K562 (cell line): Measurements from ENCODE around the gene BDH2. TPM values are rescaled to one million over a fixed set of nuclear protein-coding genes. Genes with fewer than 3 reads are reported as not detected.

Source experiments
- BDP1 ChIP-seq: IDR thresholded peaks from 3 replicates; pipeline ENCODE4 v1.6.1; 2011; ENCODE audit not compliant: insufficient read length, insufficient read depth
- CBX8 ChIP-seq: fragments of 200-600 bp; sonication (generic); IDR thresholded peaks from 2 replicates; pipeline ENCODE4 v1.6.1; 2012; ENCODE audit warnings: borderline replicate concordance, mixed run types, low read depth, mild to moderate bottlenecking, moderate library complexity, mixed read lengths, low read length, control low read depth, inconsistent platforms; ENCODE audit not compliant: poor library complexity, severe bottlenecking; ENCODE audit errors: extremely low read depth
- CTBP1 ChIP-seq: fragments of 450-650 bp; IDR thresholded peaks from 2 replicates; pipeline ENCODE4 v1.6.1; 2016; ENCODE audit warnings: borderline replicate concordance
- CXXC5 ChIP-seq: fragments of 250-450 bp; sonication (Bioruptor Pico); IDR thresholded peaks from 2 replicates; pipeline ENCODE4 v1.8.0; 2022; ENCODE audit warnings: inconsistent platforms, mild to moderate bottlenecking, moderate library complexity
- ELF2 ChIP-seq: fragments of 250-450 bp; sonication (Bioruptor Pico); IDR thresholded peaks from 2 replicates; pipeline ENCODE4 v1.5.0; 2021; ENCODE audit warnings: mild to moderate bottlenecking
- FOXA3 ChIP-seq, 2 experiments: fragments of 450-650 bp in 1 of 2; sonication (generic) in 1 of 2; formaldehyde crosslinking; IDR thresholded peaks in 1 of 2; conservative IDR thresholded peaks in 1 of 2; 2 replicates each; pipeline versions ENCODE4 v1.4.0 to v1.8.0; 2020 to 2022; ENCODE audit warnings: mild to moderate bottlenecking in 2 of 2, missing genetic modification reagents in 1 of 2
- KDM1A ChIP-seq, 2 experiments: fragments of 450-650 bp; IDR thresholded peaks; 2 replicates each; pipeline ENCODE4 v1.6.1; 2016; ENCODE audit warnings: mild to moderate bottlenecking in 2 of 2
- MCM5 ChIP-seq: fragments of 450-650 bp; IDR thresholded peaks from 2 replicates; pipeline ENCODE4 v1.6.1; 2016; ENCODE audit warnings: low read depth
- NR1H2 ChIP-seq: sonication (generic); formaldehyde crosslinking; IDR thresholded peaks from 2 replicates; pipeline ENCODE4 v1.4.0; 2020; ENCODE audit warnings: mild to moderate bottlenecking, missing genetic modification reagents
- PHF20 ChIP-seq: fragments of 450-650 bp; IDR thresholded peaks from 2 replicates; pipeline ENCODE4 v1.6.1; 2018; ENCODE audit not compliant: partially characterized antibody
- PTBP1 ChIP-seq: fragments of 200-400 bp; formaldehyde crosslinking; IDR thresholded peaks from 2 replicates; pipeline ENCODE4 v1.6.1; 2017; ENCODE audit warnings: low read depth, low read length
- RBM14 ChIP-seq: fragments of 200-400 bp; formaldehyde crosslinking; IDR thresholded peaks from 2 replicates; pipeline ENCODE4 v1.6.1; 2018; ENCODE audit warnings: low read depth, mild to moderate bottlenecking, low read length, moderate library complexity, borderline replicate concordance; ENCODE audit not compliant: insufficient read depth
- RBM25 ChIP-seq: fragments of 200-400 bp; formaldehyde crosslinking; IDR thresholded peaks from 2 replicates; pipeline ENCODE4 v1.6.1; 2018; ENCODE audit warnings: low read length, low read depth, moderate library complexity; ENCODE audit not compliant: severe bottlenecking
- TBP ChIP-seq: optimal IDR thresholded peaks from 2 replicates; pipeline ENCODE3; 2011; ENCODE audit warnings: low read depth, low read length, improper control_type of control experiment
- TEAD2 ChIP-seq: fragments of 450-650 bp; IDR thresholded peaks from 2 replicates; pipeline ENCODE4 v1.6.1; 2016; ENCODE audit warnings: missing genetic modification characterization, control low read depth, missing compliant biosample characterization
- TEAD4 ChIP-seq, 2 experiments: sonication (generic) in 1 of 2; formaldehyde crosslinking in 1 of 2; IDR thresholded peaks; 2 replicates each; pipeline versions ENCODE4 v1.6.1 to v1.8.0; 2012 to 2022; ENCODE audit warnings: borderline replicate concordance in 1 of 2, inconsistent platforms in 1 of 2, low read length in 1 of 2, mild to moderate bottlenecking in 1 of 2, missing genetic modification reagents in 1 of 2
- U2AF2 ChIP-seq: fragments of 200-400 bp; formaldehyde crosslinking; optimal IDR thresholded peaks from 2 replicates; pipeline ENCODE3; 2017; ENCODE audit warnings: low read depth, mild to moderate bottlenecking, low read length
- ZKSCAN3 ChIP-seq: fragments of 250-450 bp; sonication (Bioruptor Pico); IDR thresholded peaks from 2 replicates; pipeline ENCODE4 v1.4.0; 2020
- ZNF311 ChIP-seq: fragments of 250-450 bp; sonication (Bioruptor Pico); IDR thresholded peaks from 2 replicates; pipeline ENCODE4 v1.4.0; 2020; ENCODE audit warnings: mild to moderate bottlenecking, moderate library complexity
- ZNF41 ChIP-seq: fragments of 250-450 bp; sonication (Bioruptor Pico); conservative IDR thresholded peaks from 2 replicates; pipeline ENCODE4 v1.4.0; 2020; ENCODE audit warnings: mild to moderate bottlenecking
- ZNF436 ChIP-seq: fragments of 250-450, 450-650 bp; sonication (Bioruptor Pico); formaldehyde crosslinking; IDR thresholded peaks from 2 replicates; pipeline ENCODE4 v1.7.0; 2020; ENCODE audit warnings: mild to moderate bottlenecking
- ZNF583 ChIP-seq: fragments of 250-450 bp; sonication (Bioruptor Pico); IDR thresholded peaks from 2 replicates; pipeline ENCODE4 v1.4.0; 2020
- ZNF77 ChIP-seq: fragments of 250-450 bp; sonication (Bioruptor Pico); IDR thresholded peaks from 2 replicates; pipeline ENCODE4 v1.5.0; 2020
- polyA plus RNA-seq, 8 experiments: library from polyadenylated mRNA; depleted of rRNA in 4 of 8; stranded (reverse) in 5 of 8; unstranded in 3 of 8; fragments of >200 nt; fragmentation: Nextera tagmentation in 2 of 8; fragmentation: Illumina TruSeq in 1 of 8; extraction: Ambion mirVana in 2 of 8; extraction: Trizol in 1 of 8; gene quantifications; 2 replicates each; pipeline versions ENCODE4 v1.2.1 to v1.2.3, GENCODE V29; 2011 to 2014; ENCODE audit warnings: inconsistent platforms in 1 of 8, missing spikeins in 1 of 8
- total RNA-seq, 7 experiments: library from RNA; depleted of rRNA in 6 of 7; stranded (reverse); fragments of >200 nt in 6 of 7; fragmentation: Illumina TruSeq in 2 of 7; extraction: Trizol in 2 of 7; gene quantifications; 2 replicates each; pipeline versions ENCODE4 v1.2.1 to v1.2.3, GENCODE V29; 2011 to 2021; ENCODE audit warnings: low replicate concordance in 1 of 7
- TF ChIP-seq, protein P1 (sequence below): fragments of 450-650 bp; IDR thresholded peaks from 2 replicates; pipeline ENCODE4 v1.6.1; 2014; ENCODE audit warnings: low read depth, mild to moderate bottlenecking, moderate library complexity, borderline replicate concordance
- TF ChIP-seq, protein P2 (sequence below): fragments of 450-650 bp; formaldehyde crosslinking; IDR thresholded peaks from 2 replicates; pipeline ENCODE4 v1.4.0; 2022; ENCODE audit warnings: mild to moderate bottlenecking, moderate library complexity
- TF ChIP-seq, protein P3 (sequence below): IDR thresholded peaks from 3 replicates; pipeline ENCODE4 v1.6.1; 2011; ENCODE audit warnings: borderline replicate concordance, mild to moderate bottlenecking; ENCODE audit not compliant: insufficient read length, insufficient read depth

BDH2 gene
- total and polyA plus RNA-seq, 9 of the 15 experiments (the other 6 are each of a cell fraction or from before 2014, with no cell fraction given): 4.9 to 17.9 (median 9.1) TPM

DNA sequence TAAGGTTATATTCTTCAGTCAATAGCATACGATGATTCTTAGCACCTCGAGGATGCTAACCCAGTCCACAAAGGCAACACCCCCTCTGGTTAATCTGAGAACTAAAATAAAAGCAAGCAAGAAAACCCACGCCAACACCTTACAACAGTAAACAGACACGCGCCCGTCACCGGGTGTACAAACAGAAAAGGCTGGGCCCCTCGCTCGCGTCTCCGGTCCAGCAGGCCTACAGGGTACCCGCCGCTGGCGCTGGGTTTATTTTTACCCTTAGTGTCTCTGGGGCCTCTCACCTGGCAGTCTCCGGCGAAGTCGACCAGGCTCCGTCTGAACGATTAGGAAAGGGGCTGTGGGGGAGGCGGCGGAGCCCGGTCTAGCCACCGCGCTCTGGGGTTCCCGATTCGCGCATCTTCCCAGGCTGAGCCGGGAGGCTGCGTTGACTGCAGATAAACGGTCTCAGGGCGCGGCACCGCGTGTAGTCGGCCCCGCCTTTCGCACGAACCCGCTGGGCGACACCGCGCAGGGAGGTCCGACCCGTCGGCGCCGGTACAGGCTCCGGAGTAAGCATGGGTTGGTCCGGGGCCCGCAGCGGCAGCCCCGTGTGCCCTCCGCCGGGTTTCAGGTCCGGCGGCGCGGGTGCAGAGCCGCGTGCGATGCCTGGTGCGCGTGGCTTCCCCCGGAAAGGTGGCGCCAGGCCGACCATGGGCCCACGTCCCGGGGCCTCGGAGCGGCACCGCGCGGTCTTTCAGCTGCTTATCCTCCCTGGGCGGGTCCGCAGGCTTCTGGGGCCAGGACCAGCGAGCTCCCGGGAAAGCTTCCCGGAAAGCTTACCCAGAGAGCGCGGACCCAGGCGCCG lies 23.5 kb downstream of the BDH2 start (continued):
- TF ChIP-seq TEAD2 (tag) (no peak), RBM25 (no peak), ZNF436 (CRISPR knock-in tag) (no peak), PTBP1 (no peak), ZNF41 (CRISPR knock-in tag) (no peak), CTBP1 (peak; percentile 87), KDM1A (IDR thresholded peaks at IDR 0.05) (0 out of 4 replicates have a peak, but pooled peaks of 1 of the 2 experiments have one; percentile 7), RBM14 (0 out of 2 replicates have a peak, but pooled peaks have one; percentile 67), ZNF583 (peak; percentile 73), NR1H2 (0 out of 2 replicates have a peak, but pooled peaks have one; percentile 24), MCM5 (no peak), CXXC5 (CRISPR knock-in tag) (peak; percentile 88), ZNF77 (CRISPR knock-in tag) (no peak), FOXA3 (CRISPR knock-in tag; conservative IDR thresholded peaks at IDR 0.05 in 1 of 2, IDR thresholded peaks at IDR 0.05 in 1 of 2) (peak in 1 of 2 experiments; percentile 80; a peak in 2 of 4 replicates), U2AF2 (no peak), BDP1 (no peak), TEAD4 (IDR thresholded peaks at IDR 0.05; ENCODE audit: low read length) (no peak), TEAD4 (CRISPR knock-in tag; IDR thresholded peaks at IDR 0.05; ENCODE audit: borderline replicate concordance) (peak; percentile 95; the same call in 1 of the 2 replicates), CBX8 (no peak), PHF20 (peak; percentile 39), ELF2 (CRISPR knock-in tag) (no peak), TBP (peak; percentile 41), ZKSCAN3 (CRISPR knock-in tag) (no peak), ZNF311 (CRISPR knock-in tag) (no peak)
- TF ChIP-seq, protein P1, sequence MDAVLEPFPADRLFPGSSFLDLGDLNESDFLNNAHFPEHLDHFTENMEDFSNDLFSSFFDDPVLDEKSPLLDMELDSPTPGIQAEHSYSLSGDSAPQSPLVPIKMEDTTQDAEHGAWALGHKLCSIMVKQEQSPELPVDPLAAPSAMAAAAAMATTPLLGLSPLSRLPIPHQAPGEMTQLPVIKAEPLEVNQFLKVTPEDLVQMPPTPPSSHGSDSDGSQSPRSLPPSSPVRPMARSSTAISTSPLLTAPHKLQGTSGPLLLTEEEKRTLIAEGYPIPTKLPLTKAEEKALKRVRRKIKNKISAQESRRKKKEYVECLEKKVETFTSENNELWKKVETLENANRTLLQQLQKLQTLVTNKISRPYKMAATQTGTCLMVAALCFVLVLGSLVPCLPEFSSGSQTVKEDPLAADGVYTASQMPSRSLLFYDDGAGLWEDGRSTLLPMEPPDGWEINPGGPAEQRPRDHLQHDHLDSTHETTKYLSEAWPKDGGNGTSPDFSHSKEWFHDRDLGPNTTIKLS: peak; percentile 70; the same call in 1 of the 2 replicates
- TF ChIP-seq, protein P2, sequence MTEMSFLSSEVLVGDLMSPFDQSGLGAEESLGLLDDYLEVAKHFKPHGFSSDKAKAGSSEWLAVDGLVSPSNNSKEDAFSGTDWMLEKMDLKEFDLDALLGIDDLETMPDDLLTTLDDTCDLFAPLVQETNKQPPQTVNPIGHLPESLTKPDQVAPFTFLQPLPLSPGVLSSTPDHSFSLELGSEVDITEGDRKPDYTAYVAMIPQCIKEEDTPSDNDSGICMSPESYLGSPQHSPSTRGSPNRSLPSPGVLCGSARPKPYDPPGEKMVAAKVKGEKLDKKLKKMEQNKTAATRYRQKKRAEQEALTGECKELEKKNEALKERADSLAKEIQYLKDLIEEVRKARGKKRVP (CRISPR knock-in tag): no peak
- TF ChIP-seq, protein P3, sequence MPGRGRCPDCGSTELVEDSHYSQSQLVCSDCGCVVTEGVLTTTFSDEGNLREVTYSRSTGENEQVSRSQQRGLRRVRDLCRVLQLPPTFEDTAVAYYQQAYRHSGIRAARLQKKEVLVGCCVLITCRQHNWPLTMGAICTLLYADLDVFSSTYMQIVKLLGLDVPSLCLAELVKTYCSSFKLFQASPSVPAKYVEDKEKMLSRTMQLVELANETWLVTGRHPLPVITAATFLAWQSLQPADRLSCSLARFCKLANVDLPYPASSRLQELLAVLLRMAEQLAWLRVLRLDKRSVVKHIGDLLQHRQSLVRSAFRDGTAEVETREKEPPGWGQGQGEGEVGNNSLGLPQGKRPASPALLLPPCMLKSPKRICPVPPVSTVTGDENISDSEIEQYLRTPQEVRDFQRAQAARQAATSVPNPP: no peak
